Measurements from ENCODE around the gene XYLT1. TPM values are rescaled to one million over a fixed set of nuclear protein-coding genes. Genes with fewer than 3 reads are reported as not detected.

Gene XYLT1
- total and polyA plus RNA-seq, 10 of the 15 experiments (the other 5 are each of a cell fraction or from before 2014, with no cell fraction given): 0.88 to 14.8 (median 5.8) TPM

GRCh38 chr16:17282247-17282646 lies 188.5 kb downstream of the XYLT1 start (continued):
- TF ChIP-seq MAX (IDR thresholded peaks at IDR 0.05; ENCODE audit: low read depth, low read length) (no peak), CREM (IDR thresholded peaks at IDR 0.05; ENCODE audit: low read depth) (peak; percentile 48; the same call in 1 of the 2 replicates), TARDBP (IDR thresholded peaks at IDR 0.05; ENCODE audit: borderline replicate concordance) (no peak), CHD4 (IDR thresholded peaks at IDR 0.05) (no peak), SUZ12 (IDR thresholded peaks at IDR 0.05; ENCODE audit: unreplicated experiment) (no peak), STAT3 (IDR thresholded peaks at IDR 0.05; ENCODE audit: low read depth, low read length) (no peak), BCL11A (IDR thresholded peaks at IDR 0.05; ENCODE audit: low read depth, low read length) (peak; percentile 19; the same call in 1 of the 2 replicates), IKZF2 (IDR thresholded peaks at IDR 0.05) (peak in 1 of 2 experiments; percentile 56; a peak in 2 of 4 replicates), EP300 (IDR thresholded peaks at IDR 0.05; ENCODE audit: borderline replicate concordance in 1 of 2, control insufficient read depth in 1 of 2, low read depth in 2 of 2, low read length in 2 of 2) (no peak), ZNF384 (IDR thresholded peaks at IDR 0.05; ENCODE audit: borderline replicate concordance, low read depth, low read length) (no peak), POU2F2 (IDR thresholded peaks at IDR 0.05; ENCODE audit: borderline replicate concordance, low read depth, low read length) (no peak), GATAD2B (conservative IDR thresholded peaks at IDR 0.05; ENCODE audit: low read depth) (no peak), SREBF2 (IDR thresholded peaks at IDR 0.05; ENCODE audit: low read length) (no peak), DPF2 (IDR thresholded peaks at IDR 0.05) (no peak), MEF2A (IDR thresholded peaks at IDR 0.05; ENCODE audit: insufficient read depth, low read depth, low read length) (peak; percentile 93), BACH1 (IDR thresholded peaks at IDR 0.05; ENCODE audit: borderline replicate concordance) (no peak)

Data from GM12878 (cell line).